ENCODE results near the gene ZNF555.

The ZNF555 gene

DNA sequence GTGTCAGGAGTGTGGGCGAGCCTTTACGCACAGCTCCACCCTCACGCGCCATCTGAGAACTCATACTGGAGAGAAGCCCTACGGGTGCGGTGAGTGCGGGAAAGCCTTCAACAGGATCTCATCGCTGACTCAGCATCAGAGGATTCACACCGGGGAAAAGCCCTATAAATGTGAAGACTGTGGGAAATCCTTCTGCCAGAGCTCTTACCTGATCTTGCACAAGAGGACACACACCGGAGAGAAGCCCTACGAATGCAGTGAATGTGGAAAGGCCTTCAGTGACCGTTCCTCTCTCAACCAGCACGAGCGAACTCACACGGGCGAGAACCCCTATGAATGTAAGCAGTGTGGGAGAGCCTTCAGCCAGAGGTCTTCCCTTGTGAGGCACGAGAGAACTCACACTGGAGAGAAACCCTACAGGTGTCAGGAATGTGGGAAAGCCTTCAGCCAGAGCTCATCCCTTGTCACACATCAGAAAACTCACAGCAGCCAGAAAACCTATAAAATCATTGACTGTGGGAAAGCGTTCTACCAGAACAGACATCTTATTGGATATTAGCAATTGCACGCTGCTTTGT lies 6.9 kb upstream of the ZNF555 start:
- TF ChIP-seq OSR1 (CRISPR knock-in tag; IDR thresholded peaks at IDR 0.05) (no peak), SNAI2 (CRISPR knock-in tag; IDR thresholded peaks at IDR 0.05) (no peak), ESRRG (CRISPR knock-in tag; IDR thresholded peaks at IDR 0.05) (no peak), ZC3H10 (CRISPR knock-in tag; IDR thresholded peaks at IDR 0.05) (no peak), BACH2 (CRISPR knock-in tag; IDR thresholded peaks at IDR 0.05; ENCODE audit: borderline replicate concordance) (no peak), ARNTL (CRISPR knock-in tag; IDR thresholded peaks at IDR 0.05; ENCODE audit: borderline replicate concordance, low read depth) (no peak), CSDC2 (CRISPR knock-in tag; IDR thresholded peaks at IDR 0.05) (no peak), ISL1 (CRISPR knock-in tag; IDR thresholded peaks at IDR 0.05) (no peak), ZNF565 (CRISPR knock-in tag; conservative IDR thresholded peaks at IDR 0.05; ENCODE audit: low read depth) (no peak), ZNF8 (CRISPR knock-in tag; IDR thresholded peaks at IDR 0.05) (no peak), ZFP3 (CRISPR knock-in tag; IDR thresholded peaks at IDR 0.05) (no peak), TCF4 (CRISPR knock-in tag; IDR thresholded peaks at IDR 0.05; ENCODE audit: borderline replicate concordance) (no peak), RARB (CRISPR knock-in tag; IDR thresholded peaks at IDR 0.05) (no peak), TOX (CRISPR knock-in tag; IDR thresholded peaks at IDR 0.05; ENCODE audit: borderline replicate concordance) (no peak), PATZ1 (CRISPR knock-in tag; IDR thresholded peaks at IDR 0.05; ENCODE audit: borderline replicate concordance) (no peak), ZFP30 (CRISPR knock-in tag; IDR thresholded peaks at IDR 0.05) (no peak), GLIS3 (CRISPR knock-in tag; IDR thresholded peaks at IDR 0.05) (no peak)
- TF ChIP-seq, protein P1, sequence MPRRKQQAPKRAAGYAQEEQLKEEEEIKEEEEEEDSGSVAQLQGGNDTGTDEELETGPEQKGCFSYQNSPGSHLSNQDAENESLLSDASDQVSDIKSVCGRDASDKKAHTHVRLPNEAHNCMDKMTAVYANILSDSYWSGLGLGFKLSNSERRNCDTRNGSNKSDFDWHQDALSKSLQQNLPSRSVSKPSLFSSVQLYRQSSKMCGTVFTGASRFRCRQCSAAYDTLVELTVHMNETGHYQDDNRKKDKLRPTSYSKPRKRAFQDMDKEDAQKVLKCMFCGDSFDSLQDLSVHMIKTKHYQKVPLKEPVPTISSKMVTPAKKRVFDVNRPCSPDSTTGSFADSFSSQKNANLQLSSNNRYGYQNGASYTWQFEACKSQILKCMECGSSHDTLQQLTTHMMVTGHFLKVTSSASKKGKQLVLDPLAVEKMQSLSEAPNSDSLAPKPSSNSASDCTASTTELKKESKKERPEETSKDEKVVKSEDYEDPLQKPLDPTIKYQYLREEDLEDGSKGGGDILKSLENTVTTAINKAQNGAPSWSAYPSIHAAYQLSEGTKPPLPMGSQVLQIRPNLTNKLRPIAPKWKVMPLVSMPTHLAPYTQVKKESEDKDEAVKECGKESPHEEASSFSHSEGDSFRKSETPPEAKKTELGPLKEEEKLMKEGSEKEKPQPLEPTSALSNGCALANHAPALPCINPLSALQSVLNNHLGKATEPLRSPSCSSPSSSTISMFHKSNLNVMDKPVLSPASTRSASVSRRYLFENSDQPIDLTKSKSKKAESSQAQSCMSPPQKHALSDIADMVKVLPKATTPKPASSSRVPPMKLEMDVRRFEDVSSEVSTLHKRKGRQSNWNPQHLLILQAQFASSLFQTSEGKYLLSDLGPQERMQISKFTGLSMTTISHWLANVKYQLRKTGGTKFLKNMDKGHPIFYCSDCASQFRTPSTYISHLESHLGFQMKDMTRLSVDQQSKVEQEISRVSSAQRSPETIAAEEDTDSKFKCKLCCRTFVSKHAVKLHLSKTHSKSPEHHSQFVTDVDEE (CRISPR knock-in tag; IDR thresholded peaks at IDR 0.05), result no peak
- TF ChIP-seq, protein P2, sequence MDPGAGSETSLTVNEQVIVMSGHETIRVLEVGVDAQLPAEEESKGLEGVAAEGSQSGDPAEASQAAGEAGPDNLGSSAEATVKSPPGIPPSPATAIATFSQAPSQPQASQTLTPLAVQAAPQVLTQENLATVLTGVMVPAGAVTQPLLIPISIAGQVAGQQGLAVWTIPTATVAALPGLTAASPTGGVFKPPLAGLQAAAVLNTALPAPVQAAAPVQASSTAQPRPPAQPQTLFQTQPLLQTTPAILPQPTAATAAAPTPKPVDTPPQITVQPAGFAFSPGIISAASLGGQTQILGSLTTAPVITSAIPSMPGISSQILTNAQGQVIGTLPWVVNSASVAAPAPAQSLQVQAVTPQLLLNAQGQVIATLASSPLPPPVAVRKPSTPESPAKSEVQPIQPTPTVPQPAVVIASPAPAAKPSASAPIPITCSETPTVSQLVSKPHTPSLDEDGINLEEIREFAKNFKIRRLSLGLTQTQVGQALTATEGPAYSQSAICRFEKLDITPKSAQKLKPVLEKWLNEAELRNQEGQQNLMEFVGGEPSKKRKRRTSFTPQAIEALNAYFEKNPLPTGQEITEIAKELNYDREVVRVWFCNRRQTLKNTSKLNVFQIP (CRISPR knock-in tag; IDR thresholded peaks at IDR 0.05; ENCODE audit: borderline replicate concordance, low read depth), result no peak
- TF ChIP-seq, protein P3, sequence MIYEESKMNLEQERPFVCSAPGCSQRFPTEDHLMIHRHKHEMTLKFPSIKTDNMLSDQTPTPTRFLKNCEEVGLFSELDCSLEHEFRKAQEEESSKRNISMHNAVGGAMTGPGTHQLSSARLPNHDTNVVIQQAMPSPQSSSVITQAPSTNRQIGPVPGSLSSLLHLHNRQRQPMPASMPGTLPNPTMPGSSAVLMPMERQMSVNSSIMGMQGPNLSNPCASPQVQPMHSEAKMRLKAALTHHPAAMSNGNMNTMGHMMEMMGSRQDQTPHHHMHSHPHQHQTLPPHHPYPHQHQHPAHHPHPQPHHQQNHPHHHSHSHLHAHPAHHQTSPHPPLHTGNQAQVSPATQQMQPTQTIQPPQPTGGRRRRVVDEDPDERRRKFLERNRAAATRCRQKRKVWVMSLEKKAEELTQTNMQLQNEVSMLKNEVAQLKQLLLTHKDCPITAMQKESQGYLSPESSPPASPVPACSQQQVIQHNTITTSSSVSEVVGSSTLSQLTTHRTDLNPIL (CRISPR knock-in tag; IDR thresholded peaks at IDR 0.05; ENCODE audit: low read depth), result no peak
- ATAC-seq, result no peak

DNA sequence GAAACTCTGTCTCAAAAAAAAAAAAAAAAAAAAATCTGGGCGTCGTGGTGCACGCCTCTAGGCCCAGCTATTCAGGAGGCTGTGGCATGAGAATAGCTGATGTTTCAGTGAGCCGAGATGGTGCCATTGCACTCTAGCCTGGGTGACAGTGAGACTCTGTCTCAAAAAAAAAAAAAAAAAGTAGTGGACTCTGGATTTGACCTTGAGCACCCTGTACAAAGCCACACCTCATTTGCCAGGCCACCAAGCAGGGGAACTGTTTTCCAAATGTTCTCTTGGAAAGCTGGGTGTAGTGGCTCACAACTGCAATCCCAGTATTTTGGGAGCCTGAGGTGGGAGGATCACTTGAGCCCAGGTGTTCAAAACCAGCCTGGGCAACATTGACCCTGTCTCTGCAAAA lies 3.8 kb upstream of the ZNF555 start:
- no peak for ATAC-seq
- no peak for TF ChIP-seq ZC3H10 (CRISPR knock-in tag; IDR thresholded peaks at IDR 0.05)
- TF ChIP-seq ZNF70 (CRISPR knock-in tag; IDR thresholded peaks at IDR 0.05), result no peak
- TF ChIP-seq, protein P1 (CRISPR knock-in tag; IDR thresholded peaks at IDR 0.05), result no peak
- no peak for TF ChIP-seq PPARA (CRISPR knock-in tag; IDR thresholded peaks at IDR 0.05; ENCODE audit: borderline replicate concordance)
- TF ChIP-seq CSRNP3 (CRISPR knock-in tag; IDR thresholded peaks at IDR 0.05), result no peak
- no peak for TF ChIP-seq RARB (CRISPR knock-in tag; IDR thresholded peaks at IDR 0.05)
- no peak for TF ChIP-seq ARNTL (CRISPR knock-in tag; IDR thresholded peaks at IDR 0.05; ENCODE audit: borderline replicate concordance, low read depth)
- no peak for TF ChIP-seq OSR1 (CRISPR knock-in tag; IDR thresholded peaks at IDR 0.05)
- no peak for TF ChIP-seq ISL1 (CRISPR knock-in tag; IDR thresholded peaks at IDR 0.05)
- TF ChIP-seq CSDC2 (CRISPR knock-in tag; IDR thresholded peaks at IDR 0.05), result no peak
- TF ChIP-seq ZNF565 (CRISPR knock-in tag; conservative IDR thresholded peaks at IDR 0.05; ENCODE audit: low read depth), result no peak
- no peak for TF ChIP-seq BACH2 (CRISPR knock-in tag; IDR thresholded peaks at IDR 0.05; ENCODE audit: borderline replicate concordance)
- no peak for TF ChIP-seq ZFP30 (CRISPR knock-in tag; IDR thresholded peaks at IDR 0.05)
- TF ChIP-seq ZNF8 (CRISPR knock-in tag; IDR thresholded peaks at IDR 0.05), result no peak
- no peak for TF ChIP-seq TCF4 (CRISPR knock-in tag; IDR thresholded peaks at IDR 0.05; ENCODE audit: borderline replicate concordance)
